Astrocyte of the cerebellum (primary cell): ENCODE data around the gene SCP2.

ENCODE experiments used
- DNase-seq: peaks from one replicate; pipeline ENCODE4 v3.0.0-alpha.2; 2011; ENCODE audit warnings: low read depth
- H3K4me3 ChIP-seq: 2 replicates; pipeline ENCODE4 v1.5.1; 2011; ENCODE audit warnings: mild to moderate bottlenecking, low read depth, low read length, moderate library complexity
- in situ Hi-C: cut with HindIII; loops from 2 replicates; pipeline ENCODE4 v1.10.0; 2017; ENCODE audit warnings: low sequenced_read_pairs
- TF ChIP-seq, protein P1 (sequence below): IDR thresholded peaks from 2 replicates; pipeline ENCODE4 v1.5.1; 2012; ENCODE audit warnings: low read length, low read depth, moderate library complexity, mild to moderate bottlenecking; ENCODE audit errors: missing control alignments

SCP2 gene

DNA sequence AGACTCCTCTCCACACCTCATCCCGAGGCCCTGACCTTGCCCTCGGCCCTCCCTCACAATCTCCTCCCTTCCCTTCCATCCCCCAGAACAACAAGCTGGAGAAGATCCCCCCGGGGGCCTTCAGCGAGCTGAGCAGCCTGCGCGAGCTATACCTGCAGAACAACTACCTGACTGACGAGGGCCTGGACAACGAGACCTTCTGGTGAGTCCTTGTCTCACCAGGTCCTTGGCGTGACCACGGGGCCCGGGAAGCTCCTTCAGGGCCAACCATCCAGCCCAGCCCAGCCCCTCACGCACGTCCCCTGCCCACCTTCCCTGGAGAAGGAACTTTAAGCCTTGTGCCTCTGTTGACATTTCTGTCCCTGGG is 150.5 kb downstream of the SCP2 start:
- in situ Hi-C loops: no loop called here
- DNase-seq: no peak
- H3K4me3 ChIP-seq: no peak overlapping the region
- TF ChIP-seq, protein P1, sequence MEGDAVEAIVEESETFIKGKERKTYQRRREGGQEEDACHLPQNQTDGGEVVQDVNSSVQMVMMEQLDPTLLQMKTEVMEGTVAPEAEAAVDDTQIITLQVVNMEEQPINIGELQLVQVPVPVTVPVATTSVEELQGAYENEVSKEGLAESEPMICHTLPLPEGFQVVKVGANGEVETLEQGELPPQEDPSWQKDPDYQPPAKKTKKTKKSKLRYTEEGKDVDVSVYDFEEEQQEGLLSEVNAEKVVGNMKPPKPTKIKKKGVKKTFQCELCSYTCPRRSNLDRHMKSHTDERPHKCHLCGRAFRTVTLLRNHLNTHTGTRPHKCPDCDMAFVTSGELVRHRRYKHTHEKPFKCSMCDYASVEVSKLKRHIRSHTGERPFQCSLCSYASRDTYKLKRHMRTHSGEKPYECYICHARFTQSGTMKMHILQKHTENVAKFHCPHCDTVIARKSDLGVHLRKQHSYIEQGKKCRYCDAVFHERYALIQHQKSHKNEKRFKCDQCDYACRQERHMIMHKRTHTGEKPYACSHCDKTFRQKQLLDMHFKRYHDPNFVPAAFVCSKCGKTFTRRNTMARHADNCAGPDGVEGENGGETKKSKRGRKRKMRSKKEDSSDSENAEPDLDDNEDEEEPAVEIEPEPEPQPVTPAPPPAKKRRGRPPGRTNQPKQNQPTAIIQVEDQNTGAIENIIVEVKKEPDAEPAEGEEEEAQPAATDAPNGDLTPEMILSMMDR: no peak

- TF ChIP-seq, protein P1: no peak
- in situ Hi-C loops: no loop called here
- no peak for DNase-seq
- H3K4me3 ChIP-seq: no peak overlapping the region
These were observed 151.4 kb downstream of the SCP2 start for GRCh38 chr1:53078333-53079101.

GRCh38 chr1:53079251-53079650 is 152.2 kb downstream of the SCP2 start:
- no peak for DNase-seq
- TF ChIP-seq, protein P1: no peak
- no peak overlapping the region for H3K4me3 ChIP-seq
- in situ Hi-C loops: no loop called here

DNA sequence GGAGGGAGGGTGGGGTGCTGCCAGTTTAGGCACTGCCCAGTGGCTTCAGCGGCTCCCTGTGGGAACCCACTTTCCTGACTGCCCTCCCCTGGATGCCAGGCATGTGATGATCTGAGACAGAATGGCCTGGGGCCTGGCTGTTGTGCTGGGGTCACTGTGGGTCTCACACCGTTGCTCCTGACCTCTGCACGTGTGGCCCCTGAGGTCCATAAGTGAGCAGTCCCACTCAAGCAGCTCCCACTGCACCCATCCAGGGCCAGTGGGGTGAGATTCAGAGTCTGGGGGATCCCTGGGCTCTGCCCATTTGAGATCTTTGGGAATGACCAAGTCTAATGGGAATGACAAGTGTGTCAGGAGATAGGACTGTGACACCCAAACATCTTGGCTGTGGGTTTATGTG is 153.0 kb downstream of the SCP2 start:
- TF ChIP-seq, protein P1: no peak
- no peak for DNase-seq
- no peak overlapping the region for H3K4me3 ChIP-seq
- in situ Hi-C loops: no loop called here

DNA sequence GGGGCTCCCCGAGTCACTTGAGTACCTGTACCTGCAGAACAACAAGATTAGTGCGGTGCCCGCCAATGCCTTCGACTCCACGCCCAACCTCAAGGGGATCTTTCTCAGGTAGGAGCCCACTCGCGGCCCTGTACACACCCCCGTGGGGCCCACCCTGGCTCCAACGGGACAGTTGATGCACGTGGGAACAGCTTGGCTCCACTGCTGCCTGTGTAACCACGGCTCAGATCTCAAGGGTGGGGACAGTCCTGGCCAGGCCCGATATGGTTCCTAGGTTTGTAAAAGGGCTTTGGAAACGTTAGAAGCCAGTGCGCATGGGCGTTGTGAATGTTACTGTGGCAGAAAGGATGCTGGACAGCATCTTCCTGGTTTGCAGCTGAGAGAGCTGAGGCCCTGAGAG is 153.7 kb downstream of the SCP2 start:
- no peak overlapping the region for H3K4me3 ChIP-seq
- TF ChIP-seq, protein P1: no peak
- DNase-seq: no peak
- in situ Hi-C loops: no loop called here

GRCh38 chr1:53081384-53082066 is 154.4 kb downstream of the SCP2 start:
- in situ Hi-C loops: no loop called here
- TF ChIP-seq, protein P1: no peak
- no peak for DNase-seq
- no peak overlapping the region for H3K4me3 ChIP-seq
